ENCODE measurements around the gene ODF2.

DNA sequence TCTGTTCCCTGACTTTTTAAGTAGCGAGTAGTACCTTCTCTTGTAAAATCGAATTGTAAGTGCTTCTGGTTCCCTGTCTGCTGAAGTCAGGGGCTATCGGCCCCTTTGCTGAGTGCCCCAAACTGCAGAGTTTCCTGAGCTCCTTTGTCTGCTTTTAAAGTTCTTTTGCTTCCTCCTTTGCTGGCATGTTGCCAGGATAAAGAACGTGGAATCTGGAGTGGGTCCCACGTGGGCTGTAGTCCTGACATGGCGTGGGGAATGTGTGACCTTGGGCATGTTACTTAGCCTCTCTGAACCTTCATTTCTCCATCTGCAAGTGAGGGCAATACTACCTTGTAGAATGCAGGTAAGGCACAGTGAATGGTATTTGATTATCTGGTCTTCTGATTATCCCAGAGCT, 13.7 kb upstream of the ODF2 start:
- TF ChIP-seq POLR2A (IDR thresholded peaks at IDR 0.05) = no peak
- TF ChIP-seq CTCF (IDR thresholded peaks at IDR 0.05) = no peak
